ENCODE measurements around the gene CSGALNACT2.

The CSGALNACT2 gene

GRCh38 chr10:43203448-43204041 lies 65.3 kb downstream of the CSGALNACT2 start:
- no peak for DNase-seq

DNA sequence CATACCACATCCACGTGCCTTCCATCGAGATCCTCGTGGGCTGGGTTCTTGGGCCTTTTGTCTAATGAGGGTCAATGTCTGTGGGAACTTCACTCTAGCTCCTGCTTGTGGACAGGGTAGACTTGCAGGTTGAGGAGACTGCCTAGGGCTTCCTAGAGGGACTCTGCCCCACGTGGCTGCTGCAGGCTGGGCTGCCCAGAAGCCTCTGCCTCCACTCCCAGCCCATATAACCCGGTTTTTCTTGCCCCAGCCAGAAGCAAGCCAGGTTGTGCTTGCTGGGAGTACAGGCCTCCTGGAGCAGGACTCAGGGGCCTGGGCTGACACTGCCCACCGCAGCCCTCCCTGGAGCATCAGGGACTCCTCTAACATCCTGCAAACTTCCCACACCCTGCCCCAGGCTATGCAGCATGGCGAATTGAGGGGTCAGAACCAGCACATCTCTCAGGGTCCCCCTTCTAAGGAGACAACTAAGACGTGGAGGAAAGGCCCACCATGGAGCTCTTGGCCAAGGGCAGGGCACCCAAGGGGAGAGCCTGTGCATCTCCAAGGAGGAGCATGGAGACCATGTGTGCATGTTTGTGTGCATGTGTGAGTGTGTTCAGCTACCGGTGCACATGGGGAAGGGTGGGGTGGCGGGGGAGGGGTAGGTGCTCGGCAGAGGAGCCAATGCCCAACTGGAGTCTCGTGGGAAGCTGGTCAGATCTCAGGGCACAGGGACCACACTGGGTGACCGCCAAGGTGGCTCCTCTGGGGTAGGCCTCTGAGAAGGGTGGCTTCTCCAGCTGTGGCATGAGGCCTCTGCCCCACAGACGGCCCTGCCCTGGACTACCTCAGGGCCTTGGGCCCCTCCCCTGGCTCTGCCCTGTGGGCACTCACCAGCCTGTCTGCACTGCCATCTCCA lies 66.0 kb downstream of the CSGALNACT2 start:
- no peak for DNase-seq

DNA sequence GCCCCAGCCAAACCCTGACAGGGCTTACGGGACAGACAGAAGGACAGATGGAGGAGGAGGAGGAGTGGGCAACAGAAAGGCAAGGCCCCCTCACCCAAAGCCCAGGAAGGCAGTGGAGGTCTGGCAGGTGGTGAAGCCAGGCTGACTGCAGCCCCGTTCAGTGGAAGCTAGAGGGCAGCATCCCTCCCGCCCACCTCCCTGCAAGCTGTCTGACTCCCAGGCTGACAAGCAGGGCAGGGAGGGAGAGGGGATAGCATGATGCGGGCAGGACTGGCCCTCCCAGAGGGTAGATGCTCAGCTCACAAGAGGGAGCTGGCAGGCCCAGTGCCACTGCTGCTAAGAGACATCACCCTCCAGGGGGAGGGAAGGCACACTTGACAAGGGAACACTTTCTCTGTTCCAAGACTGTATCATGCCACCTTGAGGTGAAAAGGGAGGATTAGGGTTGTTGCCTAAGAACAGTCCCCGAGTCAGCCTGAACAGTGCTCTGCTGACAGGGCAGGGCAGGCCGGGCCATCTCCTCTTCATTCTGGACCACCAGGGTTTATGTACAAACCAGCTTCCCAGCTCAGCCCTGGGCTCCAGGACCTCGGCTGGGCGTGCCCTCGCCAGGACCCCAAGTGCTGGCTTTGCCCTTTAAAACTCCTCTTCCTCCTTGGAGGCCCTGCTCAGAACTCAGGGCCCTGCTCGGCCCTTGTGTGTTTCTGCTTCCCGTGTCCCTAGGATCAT lies 66.9 kb downstream of the CSGALNACT2 start:
- DNase-seq: peak in 10 of 14 donors; percentile 17 to 79 (median 42)

GRCh38 chr10:43205681-43206390 lies 67.6 kb downstream of the CSGALNACT2 start:
- DNase-seq: no peak

- no peak for DNase-seq
These were observed 68.4 kb downstream of the CSGALNACT2 start for GRCh38 chr10:43206391-43207235.

DNA sequence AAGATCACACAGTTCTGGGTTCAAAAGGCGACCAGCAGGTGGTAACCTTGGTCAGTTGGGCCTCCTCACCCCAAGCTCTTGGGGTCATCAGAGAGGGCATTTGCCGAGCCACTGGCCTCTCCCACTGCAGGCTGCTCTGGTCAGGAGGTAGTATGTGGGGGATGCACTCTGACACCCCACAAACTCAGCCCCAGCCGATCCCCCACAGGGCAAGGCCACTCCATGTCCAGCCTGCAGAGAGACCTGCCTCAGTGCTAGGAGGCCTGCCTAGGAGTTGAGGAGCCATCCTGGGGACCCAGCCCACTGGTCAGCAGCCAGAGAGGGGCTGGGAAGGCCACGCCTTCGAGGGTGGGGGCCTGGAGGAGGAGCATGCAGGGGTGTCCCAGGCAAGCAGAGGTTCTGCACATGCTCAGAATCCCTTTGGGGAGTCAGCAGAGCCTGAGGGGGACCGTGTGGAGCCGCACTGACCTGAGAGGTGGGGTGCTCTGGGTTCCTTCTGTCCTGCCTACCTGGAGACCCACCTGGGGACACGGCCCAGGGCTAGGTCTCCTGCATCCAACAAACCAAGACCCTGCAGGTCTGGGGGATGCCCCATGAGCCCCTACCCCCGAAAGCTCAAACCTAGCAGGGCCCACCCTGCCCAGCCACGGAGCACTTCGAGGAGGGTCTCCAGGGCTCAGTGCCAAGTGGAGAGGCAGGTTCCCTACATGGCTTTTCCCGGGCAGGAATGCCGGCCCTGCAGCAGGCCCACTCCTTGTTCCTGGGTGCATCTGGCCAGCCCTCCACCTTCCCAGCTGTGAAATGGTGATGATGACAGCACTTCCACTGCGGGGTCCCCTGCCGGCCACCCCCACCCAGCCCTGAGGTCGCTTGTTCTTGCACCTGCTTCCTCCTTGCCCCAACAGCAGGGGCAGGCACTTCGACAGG lies 70.2 kb downstream of the CSGALNACT2 start:
- no peak for DNase-seq

GRCh38 chr10:43209074-43209455 lies 70.8 kb downstream of the CSGALNACT2 start:
- DNase-seq: no peak

DNA sequence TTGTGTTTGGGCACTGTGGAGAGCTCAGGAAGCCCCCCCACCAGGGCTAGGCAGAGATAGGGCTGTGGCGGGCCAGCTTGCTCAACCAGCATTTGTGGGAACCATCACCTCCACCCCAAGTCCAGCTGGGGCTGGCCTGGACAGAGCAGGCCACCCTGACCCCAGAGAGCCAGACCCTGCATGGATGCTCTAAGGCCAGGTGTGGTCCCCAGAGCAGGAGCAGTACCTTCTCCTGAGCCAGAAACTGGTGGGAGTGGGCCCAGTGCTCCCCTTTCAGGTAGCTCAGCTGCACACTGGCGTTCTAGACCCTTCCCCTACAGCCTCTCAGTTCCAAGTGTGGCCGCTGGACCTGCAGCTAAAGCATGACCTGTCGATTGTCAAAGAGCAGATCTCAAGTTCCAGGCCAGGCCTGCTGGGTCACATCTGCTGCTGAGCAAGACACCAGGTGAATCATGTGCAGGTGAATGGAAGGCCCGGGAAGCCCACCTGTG lies 71.5 kb downstream of the CSGALNACT2 start:
- no peak for DNase-seq

GRCh38 chr10:43210556-43210955 lies 72.3 kb downstream of the CSGALNACT2 start:
- DNase-seq: no peak

- no peak for DNase-seq
These were observed 72.8 kb downstream of the CSGALNACT2 start for GRCh38 chr10:43211030-43211429.

DNA sequence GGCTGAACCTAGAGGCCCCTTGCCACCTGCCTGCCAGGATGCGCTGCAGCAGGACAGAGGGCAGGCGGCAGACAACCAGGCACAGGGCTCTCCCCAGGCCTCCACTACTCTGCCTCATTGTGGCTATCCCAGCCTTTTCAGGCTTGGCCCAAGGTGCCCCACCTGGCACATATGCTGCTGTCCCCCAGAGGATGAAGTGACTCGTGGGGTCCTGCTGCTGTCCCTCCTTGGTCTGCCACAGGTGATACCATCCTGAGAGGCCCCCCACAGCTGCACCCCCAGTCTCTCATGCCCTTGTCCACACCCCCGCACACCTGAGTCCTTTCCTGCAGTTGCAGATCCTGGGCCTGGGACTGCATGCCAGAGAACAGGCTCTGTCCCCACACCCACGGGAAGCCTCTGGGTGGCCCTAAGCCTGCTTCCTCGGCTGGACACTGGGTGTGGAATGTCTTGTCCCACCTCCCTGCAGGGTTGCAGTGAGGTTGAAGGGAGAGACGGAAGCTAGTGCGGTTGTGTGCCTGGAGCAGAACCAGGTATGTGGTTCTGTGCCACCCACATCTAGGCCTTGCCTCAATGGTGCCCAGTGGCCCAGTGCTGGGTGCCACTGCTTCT lies 73.3 kb downstream of the CSGALNACT2 start:
- DNase-seq: no peak

- no peak for DNase-seq
These were observed 73.9 kb downstream of the CSGALNACT2 start for GRCh38 chr10:43212043-43212721.

DNA sequence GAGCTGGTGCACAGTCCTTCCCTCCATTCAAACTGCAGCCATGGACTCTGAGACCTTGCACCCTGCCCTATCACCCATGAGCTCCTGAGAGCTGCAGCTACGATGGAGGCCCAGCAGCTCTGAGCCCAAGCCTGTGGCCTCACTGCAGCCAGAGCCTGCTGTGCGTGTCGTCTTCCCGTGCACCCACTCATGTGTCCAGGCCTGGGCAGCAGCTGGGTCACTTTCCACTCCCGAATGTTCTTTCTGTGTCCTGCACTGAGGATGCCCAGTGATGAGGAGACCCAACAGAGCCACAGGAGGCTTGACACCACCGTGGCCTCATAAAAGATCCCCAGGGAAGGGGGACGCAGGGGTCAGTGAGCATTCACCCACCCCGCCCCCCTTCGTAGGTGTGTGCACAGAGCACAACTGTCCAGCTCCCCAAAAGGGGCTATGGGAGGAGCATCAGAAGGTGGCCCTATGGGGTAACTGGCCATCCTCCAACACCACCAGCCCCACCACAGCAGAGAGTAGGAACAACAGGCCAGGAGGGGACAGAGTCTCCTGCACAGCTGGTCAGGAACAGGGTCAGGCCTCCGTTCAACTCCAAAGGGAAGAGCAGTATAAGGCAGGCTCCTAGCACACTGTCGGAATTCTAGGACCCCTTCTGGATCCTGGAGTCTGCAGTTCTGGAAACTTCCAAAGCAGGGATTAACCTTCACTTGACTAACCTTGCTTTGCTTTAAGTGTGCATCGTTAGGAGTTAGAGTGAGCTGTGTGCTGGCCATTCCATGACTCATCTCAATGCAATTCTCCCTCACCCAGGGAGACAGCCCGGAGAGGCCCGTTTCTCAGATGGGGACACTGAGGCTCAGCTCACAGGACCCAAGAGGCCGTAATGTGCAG lies 76.1 kb downstream of the CSGALNACT2 start:
- no peak for DNase-seq

- peak in 7 of 14 donors; percentile 32 to 81 (median 54) for DNase-seq
These were observed 76.8 kb downstream of the CSGALNACT2 start for GRCh38 chr10:43214956-43215561.

DNA sequence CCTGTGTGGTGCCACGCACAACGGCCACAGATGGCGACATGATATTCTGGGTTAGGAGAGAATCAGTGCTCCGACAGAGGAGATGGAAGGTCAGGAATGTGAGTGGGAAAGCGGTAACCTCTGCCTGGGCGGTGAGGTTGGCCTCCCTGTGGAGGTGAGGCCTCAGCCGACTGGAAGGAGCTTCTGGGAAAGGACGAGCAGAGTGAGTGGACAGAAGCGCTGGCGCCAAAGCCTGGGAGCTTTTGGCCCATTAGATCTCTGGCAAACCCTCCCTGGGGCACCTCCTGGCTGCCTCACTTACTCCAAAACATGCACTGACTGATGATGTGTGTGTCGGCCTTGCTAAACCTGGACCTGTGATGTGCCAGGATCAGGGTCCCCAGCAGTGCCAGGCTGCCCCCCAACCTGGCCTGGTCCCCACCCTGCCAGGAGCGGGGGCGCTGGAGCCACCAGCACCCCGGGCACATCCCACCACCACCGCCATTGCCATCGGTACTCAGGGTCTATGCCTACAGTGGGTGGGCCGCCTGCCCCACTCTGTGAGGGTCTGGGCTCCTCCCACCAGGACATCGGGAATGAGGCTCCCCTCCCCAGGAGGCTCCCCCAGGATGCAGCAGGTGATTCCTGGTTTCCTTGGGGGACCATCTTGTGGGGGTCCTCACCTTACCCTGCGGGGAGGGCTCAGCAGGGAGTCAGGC lies 77.7 kb downstream of the CSGALNACT2 start:
- DNase-seq: peak in 5 of 14 donors; percentile 27 to 81 (median 54)

- no peak for DNase-seq
These were observed 78.8 kb downstream of the CSGALNACT2 start for GRCh38 chr10:43216931-43217562.
